Endometrial microvascular endothelial cells (primary cell): ENCODE measurements around the gene CLOCK. TPM values are rescaled to one million over a fixed set of nuclear protein-coding genes. Genes with fewer than 3 reads are reported as not detected.

Experiments
- in situ Hi-C: cut with HindIII; loops from 2 replicates; pipeline ENCODE4 v1.10.0; 2017; ENCODE audit warnings: low sequenced_read_pairs, low pct_unique_long_range_greater_than_20kb; ENCODE audit errors: inconsistent ontology term
- total RNA-seq: library from RNA; depleted of rRNA; stranded (reverse); fragments of >200 nt; gene quantifications from one replicate; pipeline ENCODE4 v1.2.3, GENCODE V29; 2015; ENCODE audit errors: inconsistent ontology term

CLOCK gene
- total RNA-seq, 1 donor from 2014 or later, result 21.7 TPM

DNA sequence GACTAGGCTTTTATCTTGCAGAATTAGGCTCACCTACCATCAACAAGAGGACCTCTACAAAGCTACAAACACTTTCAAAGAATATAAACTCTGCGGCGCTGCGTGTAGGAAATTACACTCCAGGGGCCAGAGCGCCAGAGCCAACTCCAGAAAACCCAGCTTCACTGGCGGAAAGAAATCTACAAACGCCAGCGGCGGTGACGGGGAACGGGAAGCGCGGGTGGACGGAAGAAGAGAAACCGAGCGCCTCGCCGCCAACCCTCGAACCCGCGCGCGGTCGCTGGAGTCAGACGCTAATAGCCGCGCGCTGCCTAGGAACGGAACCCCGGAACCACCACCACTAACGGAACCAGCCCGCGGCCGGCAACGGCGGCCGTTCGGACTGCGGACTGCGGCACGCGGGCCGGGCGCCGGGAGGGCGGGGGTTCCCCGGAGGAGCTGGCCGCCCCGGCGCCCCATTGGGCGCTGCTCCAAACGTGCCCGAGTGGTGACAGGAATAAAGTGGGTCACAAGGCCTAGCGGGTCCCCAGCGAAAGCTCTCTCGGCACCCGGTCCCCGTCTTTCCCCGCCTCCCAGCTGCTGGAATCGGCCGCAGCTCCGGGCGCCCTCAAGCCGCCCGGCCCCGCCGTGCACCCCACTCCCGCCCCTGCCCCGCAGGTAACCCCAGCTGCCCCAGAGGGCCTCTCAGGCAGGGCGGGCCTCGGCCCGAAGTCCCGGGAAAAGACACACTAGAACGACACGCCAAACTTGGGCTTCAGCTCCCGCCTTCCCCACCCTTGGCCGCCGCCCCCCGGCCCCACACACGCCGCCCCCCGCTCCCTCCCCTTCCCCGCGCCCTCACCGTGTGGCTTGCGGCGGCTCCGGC is 836 bp downstream of the CLOCK start:
- in situ Hi-C loops, result no loop called here

DNA sequence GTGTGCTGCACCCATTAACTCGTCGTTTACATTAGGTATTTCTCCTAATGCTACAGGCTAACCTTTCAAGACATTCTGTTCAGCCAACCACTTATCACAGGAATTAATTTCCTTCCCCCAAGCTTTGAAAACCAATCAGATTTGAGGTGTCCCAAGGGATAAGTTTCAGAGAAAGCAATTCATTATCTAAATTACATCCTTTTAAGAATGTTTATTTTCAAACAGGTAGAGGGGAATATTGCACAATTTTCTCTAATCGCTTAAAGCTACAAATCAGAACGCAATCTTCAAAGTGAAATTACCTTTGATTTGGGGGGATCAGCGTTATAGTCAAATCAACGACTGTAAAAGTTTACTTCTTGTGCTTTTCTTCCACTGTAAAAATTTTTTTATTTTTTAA is 1.6 kb downstream of the CLOCK start:
- in situ Hi-C loops, result no loop called here

DNA sequence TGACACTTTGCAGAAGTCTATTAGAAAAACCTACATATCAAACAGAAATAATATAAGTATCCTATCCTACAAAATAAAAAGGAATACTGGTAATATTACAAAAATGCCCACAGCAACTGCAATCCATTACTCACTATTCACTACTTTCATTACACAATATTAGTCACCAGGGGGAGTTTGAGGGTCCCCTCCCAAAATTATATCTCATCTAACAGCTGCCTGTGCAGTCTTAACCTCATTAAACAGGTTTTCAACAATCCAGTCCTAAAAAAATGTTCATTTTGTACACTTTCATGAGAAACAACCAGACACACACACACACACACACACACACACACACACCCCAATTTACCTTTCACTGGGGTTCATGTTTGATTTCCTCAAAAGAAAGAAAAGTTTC is 2.9 kb downstream of the CLOCK start:
- in situ Hi-C loops, result no loop called here

DNA sequence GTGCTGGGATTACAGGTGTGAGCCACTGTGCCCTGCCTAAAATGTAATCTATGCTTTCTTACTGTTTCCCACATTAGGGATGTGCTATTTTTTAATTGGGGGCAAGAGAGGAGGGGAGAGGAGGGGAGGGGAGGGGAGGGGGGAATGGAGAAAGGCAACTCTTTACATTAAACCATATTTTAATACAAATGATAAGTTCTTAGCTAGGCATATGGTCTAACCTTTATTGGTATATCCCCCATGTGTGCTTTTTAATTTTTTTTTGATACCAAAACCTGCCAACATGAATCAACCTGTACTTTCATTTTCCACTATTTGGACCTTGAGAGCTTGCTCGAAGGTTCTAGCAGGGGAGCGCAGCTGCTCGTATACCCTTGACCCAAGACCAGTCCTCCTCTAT is 6.4 kb downstream of the CLOCK start:
- in situ Hi-C loops, result no loop called here

DNA sequence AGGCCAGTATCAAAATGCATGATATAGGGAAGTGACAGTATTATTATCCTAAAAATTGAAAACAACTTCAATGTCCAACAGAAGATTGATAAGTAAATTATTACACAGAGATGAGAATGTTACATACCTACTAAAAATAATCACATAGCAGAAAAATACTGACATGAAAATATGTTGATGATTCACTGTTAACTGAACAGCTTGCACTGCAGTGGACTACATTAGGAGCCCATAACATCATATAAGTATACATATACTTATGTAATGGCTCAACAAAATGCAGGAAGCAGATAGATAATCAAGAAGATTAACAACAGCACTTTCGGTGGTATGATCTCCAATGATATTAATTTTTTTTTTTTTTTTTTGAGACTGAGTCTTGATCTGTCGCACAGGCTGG is 7.1 kb downstream of the CLOCK start:
- in situ Hi-C loops, result no loop called here

DNA sequence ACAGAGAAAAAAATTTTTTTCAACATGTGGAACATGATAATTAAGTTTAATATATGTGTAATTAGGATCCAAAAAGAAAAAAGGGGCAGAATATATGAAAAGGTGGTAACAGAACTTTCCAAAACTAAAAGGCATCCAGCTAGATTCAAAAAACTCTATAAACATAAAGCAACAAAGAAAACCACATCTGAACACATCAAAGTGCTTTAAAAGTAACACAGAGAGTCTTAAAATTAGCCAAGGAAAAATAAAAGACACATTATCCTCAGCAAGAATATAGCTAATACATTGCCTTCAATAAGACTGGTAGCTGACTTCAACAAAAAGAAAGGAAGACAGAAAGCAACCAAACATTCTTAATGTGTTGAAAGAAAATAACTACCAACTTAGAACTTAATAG is 8.2 kb downstream of the CLOCK start:
- in situ Hi-C loops, result no loop called here

DNA sequence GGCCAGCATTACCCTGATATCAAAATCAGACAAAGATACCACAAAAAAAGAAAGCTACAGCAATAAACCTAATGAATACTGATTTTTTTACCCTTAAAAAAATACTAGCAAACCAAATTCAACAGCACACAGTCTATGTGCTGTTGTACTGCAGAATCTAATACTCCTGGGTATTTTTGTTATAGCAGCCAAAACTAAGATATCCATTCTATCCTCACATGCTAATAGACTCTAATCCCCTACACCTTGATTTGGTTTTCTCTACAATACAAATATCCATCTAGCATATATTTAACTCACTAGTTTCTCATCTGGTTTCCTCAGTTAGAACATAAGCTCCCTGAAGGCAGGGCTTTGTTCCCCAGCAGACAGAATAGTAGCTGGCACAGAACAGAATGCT is 12.4 kb downstream of the CLOCK start:
- in situ Hi-C loops, result no loop called here

DNA sequence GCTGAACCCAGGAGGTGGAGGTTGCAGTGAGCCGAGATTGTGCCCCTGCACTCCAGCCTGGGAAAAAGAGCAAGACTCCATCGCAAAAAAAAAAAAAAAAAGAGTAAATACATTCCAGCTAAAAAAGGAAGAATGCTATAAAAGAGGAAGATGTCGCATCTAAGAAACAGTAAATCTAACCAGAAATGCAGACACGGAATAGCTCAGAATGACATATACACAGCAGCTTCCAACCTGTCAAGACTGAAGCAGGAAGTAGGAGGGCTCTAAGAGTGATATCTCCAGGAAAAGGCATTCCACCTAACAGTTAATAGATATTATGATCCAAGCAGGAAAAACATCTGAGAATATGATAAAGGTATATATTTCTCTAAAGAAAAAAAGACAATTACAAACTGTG is 16.0 kb downstream of the CLOCK start:
- in situ Hi-C loops, result no loop called here

DNA sequence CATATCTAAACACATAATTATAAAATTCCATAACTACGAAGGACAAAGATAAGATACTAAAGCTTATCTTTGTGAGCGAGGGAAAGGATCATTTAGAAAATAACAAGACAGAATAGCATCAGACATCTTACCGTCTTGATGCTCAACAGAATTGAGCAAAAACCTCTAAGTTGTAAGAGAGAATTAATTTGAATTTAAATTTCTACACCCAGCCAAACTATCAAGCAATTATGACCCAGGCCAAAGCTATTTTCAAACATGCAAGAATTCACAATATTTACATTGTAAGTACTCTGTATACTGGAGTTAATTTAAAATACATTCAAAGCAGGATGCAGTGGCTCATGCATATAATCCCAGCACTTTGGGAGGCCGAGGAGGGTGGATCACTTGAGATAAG is 16.5 kb downstream of the CLOCK start:
- in situ Hi-C loops, result no loop called here

DNA sequence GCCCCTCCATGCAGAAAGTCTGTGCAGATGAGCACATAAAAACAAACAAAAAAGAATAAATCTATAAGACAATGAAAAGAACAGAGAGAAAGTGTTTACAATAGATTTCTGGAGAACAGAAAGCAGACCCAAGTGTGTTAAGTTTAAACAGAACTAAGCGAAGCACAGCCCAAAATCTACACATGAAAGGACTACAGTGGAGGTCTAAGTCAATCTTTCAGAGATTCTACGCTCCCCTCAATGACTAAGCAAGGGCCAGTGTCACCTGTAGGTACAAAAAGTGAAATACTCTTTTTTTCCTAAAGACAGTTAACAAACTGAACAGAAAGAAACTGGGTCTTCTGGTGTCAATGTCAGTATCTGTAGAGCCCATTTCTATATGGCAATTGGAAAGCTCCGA is 18.2 kb downstream of the CLOCK start:
- in situ Hi-C loops, result no loop called here

DNA sequence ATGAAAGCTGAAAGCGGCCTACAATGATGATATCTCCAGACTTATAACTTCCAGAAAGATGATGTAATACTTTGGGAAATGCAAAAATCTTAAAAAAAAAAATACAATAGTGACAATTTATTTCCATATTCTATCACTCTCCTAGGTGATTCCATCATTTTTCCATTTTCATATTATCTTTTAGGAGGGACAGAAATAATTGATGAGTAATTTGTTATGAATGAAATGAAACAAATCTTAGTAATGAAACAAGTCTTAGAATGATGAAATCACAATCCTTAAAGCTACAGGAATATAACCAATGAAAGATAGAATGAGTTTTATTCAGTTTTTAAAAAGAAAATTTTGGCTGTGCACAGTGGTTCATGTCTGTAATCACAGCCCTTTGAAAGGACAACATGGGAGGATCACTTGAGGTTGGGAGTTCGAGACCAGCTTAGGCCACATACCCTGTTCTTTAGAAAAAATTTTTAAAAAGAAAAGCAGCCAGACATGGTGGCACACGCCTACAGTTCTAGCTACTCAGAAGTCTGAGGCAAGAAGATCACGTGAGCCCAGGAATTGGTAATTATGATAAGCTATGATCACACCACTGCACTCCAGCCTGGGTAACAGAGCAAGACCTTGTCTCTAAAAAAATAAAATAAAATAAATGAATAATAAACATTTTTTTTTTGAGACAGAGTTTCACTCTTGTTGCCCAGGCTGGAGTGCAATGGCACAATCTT is 21.7 kb downstream of the CLOCK start:
- in situ Hi-C loops, result no loop called here

DNA sequence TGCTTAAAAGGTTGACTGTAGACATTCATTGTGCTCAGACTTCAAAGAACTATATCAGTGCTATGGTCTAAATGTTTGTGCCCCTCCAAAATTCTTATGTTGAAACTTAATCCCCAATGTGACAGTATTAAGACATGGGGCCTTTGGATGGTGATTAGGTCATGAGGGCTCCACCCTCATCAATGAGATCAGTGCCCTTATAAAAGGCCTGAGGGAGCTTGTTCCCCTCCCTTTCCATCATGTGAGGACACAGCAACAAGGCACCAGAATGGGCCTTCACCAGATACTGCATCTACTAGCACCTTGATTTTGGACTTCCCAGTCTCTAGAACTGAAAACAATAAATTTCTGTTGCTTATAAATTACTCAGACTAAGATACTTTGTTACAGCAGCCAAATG is 28.3 kb downstream of the CLOCK start:
- in situ Hi-C loops, result no loop called here

DNA sequence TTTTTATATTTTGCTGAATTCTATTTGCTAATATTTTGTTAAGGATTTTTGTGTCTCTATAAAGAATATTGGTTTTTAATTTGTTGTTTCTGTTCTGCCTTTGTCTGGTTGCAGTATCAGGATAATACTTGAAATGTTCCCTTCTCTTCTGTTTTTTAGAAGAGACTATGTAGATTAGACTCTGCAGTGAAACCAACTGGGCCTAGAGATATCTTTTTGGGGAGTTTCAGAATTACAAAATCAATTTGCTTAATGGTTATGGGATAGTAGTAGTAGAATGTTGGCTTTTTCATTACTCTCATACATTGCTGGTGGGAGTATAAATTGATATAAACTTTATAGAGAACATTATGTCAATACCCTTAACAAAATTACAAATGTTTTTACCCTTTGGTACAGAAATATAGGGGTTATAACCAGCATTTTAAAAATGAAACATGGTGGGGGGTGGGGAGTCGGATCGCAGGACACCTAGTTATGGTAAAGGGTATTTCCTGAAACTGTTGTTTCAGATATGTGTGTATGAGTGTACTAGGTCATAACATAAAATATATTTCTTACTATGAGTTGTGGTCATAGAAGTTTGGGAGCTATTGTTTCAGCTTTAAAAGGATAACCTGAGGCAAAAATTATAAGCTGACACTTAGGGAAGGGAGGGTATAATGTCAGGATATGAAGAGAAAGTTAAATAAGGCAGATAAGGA is 29.0 kb downstream of the CLOCK start:
- in situ Hi-C loops, result no loop called here

DNA sequence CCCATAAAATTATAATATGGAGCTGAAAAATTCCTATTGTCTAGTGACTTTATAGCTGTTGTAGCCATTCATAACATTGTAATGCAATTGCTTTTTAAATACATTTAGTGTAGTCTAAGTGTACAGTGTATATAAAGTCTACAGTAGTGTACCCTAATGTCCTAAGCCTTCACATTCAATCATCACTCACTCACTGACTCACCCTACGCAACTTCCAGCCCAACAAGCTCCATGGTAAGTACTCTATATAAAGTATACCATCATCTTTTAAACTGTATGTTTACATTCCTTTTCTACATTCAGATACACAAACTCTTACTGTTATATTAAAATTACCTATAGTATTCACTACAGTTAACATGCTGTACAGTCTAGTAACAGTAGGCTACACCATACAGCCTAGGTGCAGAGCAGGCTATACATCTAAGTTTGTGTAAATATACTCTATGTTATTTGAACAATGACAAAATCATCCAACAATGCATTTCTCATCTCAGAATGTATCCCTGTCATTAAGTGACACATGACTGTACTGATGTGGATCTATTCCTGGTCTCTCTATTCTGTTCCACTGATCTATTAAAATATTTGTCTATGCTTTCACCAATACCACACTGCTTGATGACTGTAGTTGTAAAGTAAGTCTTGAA is 33.7 kb downstream of the CLOCK start:
- in situ Hi-C loops, result no loop called here

DNA sequence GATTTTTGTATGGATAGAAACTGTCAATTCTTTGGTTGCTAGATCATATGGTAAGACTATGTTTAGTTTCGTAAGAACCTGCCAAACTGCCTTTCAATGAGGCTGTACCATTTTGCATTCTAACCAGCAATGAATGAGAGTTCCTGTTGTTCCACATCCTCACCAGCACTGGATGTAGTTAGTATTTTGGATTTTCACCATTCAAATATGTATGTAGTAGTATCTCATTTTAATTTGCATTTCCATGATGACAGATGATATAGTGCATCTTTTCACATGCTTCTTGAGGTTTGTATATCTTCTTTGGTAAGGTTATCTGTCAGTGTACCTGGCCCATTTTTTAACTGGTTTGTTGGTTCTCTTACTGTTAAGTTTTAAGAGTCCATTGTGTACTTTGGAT is 34.6 kb downstream of the CLOCK start:
- in situ Hi-C loops, result no loop called here

DNA sequence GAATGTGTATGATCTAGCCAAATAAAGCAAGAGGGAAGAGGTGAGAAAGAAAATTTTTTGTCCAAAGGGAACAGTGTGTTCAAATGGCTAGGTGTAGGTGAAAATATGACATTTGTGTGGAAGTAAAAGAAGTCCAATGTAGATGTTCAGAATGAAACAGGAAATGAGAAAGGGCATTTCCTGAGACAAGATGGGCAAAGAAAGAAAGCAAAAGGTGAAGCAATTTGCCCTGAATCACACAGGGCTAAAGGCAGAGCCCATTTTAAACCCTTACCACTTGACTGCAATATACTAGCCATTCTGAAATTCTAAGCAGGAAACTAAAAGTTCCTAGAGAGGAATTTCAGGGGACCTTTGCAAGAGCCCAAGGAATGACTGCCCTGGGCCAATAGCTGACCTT is 36.0 kb downstream of the CLOCK start:
- in situ Hi-C loops, result no loop called here

DNA sequence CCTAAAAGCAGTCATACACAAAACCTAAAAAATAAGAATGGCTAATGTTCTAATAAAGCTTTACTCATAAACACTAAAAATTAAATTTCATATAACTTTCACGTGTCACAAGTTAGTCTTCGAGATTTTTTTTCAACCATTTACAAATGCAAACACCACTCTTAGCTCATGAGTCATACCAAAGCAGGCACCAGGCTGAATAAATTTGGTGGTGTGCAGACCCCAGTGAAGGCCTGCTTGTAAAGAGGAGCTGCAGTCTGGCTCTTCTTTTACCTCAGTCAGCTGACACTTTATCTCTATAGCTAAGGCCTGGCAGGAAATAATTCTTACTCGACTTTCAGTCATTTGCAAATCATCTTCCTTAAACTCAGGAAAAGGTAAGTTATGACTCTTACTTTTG is 37.4 kb downstream of the CLOCK start:
- in situ Hi-C loops, result no loop called here

DNA sequence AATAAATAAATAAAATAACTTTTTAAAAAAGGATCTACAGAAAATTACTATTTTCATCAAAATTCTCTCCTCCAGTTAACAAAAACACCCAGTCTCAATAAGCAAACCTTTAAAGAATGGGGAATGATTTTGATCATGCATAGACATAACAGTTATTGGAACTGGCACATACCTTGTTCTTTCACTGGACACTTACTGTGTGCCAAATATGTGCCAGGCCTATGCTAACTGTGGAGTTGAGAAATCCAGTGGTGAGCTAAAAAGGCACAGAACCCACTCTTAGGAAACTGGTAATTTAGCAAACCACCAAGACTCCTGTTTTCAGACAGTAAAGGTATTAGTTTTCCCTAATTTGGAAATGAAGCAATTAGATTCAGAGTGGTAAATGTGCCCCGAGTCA is 39.1 kb downstream of the CLOCK start:
- in situ Hi-C loops, result no loop called here

DNA sequence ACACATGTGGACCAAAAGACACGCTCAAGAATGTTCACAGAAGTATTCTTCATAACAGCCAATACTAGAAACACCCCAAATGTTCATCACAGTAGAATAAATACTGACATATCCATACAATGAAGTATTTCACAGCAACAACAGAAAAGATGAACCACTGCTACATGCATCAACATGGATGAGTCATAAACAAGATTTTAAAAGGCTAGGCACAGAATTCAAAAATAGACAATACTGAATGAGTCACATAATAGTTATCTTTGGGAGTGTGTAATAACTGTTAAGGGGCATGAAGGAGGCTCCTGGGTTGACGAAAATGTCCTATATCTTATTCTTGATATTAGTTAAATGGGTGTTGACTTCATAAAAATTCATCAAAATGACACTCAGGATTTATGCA is 43.5 kb downstream of the CLOCK start:
- in situ Hi-C loops, result no loop called here
